NCI-H2196 treated with DMSO at 0.1 percent for 48 hours (cell line): ENCODE results near the gene MYH10.

Source experiments
- DNase-seq: peaks from one replicate; lab custom pipeline; 2025; ENCODE audit not compliant: unreplicated experiment; lab: John Stamatoyannopoulos, UW

The MYH10 gene

GRCh38 chr17:8610558-8610957, 20.0 kb downstream of the MYH10 start:
- DNase-seq = no peak

- no peak for DNase-seq
These were observed 20.6 kb downstream of the MYH10 start for GRCh38 chr17:8609910-8610309.

GRCh38 chr17:8608001-8608400, 22.5 kb downstream of the MYH10 start:
- no peak for DNase-seq

- no peak for DNase-seq
These were observed 24.1 kb downstream of the MYH10 start for GRCh38 chr17:8606401-8606800.

GRCh38 chr17:8602679-8603078, 27.8 kb downstream of the MYH10 start:
- DNase-seq = no peak

DNA sequence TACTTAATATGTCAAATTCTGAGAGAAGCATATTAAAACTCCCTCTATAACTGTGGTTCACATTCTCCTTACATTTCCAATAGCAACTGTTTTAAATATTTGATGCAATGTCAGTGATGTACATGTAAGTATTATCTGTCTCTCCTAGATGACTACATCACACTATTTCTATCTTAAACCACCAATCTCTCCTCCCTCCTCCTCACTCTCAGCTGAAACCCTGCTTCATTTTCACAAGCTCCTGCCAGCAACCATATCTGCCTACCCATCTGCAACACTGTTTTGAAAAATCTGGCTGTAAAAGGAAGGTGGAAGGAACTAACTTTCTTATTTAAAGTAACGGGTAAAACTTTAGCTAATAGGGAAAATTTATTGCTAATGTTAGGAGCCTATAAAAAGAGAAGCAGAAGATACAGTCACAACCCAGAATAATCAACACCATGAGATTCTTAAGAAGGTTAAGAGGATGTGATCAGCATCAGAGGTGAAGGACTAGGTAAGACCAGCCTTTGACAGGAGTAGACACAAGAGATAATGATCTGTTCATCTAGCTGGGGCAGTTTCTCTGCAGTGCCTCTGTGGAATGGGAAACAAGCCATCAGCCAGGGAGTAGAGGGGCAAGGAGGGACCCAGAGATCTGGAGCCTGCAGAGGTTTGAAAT, 31.0 kb downstream of the MYH10 start:
- no peak for DNase-seq

DNA sequence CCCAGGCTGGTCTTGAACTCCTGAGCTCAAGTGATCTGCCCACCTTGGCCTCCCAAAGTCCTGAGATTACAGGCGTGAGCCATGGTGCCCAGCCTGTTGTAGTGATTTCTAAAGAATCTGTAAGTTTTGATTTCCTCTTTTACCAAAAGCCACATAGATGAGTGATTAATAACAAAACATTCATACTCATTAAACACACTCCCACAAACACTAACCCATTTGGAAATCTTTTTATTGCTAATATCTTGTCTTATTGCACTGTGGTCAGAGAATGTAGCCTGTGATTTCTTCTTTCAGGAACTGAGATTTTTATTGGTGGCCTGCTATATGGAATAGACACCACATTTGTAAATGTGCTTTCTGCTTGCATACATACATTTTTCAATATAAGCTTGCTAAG, 31.6 kb downstream of the MYH10 start:
- no peak for DNase-seq

- DNase-seq = no peak
These were observed 36.7 kb downstream of the MYH10 start for GRCh38 chr17:8593830-8594229.

DNA sequence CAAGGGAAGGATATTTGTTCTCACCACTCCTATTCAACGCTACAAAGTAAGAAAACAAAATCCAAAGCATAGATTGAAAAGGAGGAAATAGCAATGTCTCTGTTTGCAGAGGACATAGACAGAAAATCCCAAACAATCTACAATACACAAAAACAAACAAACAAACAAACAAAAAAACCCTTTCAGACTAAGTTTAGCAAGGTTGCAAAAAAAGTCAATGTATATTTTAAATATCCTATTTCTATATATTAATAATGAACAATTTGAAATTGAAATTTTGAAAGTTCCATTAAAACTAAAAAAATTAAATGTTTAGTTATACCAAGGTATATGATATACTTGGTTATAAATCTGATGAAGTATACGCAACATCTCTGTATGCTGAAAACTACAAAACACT, 37.2 kb downstream of the MYH10 start:
- no peak for DNase-seq

DNA sequence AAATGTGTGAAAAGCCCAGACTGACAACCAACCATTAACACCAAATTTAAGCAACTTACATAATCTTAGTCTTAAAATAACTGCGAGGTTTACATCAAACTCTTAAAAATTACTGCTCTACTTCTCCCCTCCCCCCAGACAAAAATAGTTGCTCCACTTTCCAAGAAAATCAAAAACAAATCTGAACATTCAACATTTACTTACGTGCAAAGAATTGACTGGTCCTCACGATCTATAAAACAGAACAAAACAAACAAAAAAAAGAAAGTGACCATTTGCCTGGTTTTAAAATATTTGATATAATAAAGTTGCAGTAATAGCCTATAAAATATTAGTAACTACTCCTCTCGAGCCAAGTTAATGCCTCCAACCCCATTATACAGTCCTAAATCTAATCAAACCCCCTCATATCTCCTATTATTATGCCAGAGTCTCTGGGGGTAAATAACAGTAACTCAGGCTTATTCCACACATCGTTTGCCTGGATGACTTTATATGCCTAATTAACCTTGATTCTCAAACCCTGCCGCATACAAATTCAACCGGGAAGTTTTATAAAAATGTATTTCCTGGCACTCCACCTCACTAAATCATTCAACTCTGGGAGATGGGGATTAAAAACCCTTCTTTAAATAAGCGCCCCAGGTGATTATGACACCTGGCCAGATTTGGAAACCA, 41.5 kb downstream of the MYH10 start:
- DNase-seq = no peak

- DNase-seq = no peak
These were observed 43.8 kb downstream of the MYH10 start for GRCh38 chr17:8586766-8587165.

- DNase-seq = no peak
These were observed 44.6 kb downstream of the MYH10 start for GRCh38 chr17:8585911-8586310.

DNA sequence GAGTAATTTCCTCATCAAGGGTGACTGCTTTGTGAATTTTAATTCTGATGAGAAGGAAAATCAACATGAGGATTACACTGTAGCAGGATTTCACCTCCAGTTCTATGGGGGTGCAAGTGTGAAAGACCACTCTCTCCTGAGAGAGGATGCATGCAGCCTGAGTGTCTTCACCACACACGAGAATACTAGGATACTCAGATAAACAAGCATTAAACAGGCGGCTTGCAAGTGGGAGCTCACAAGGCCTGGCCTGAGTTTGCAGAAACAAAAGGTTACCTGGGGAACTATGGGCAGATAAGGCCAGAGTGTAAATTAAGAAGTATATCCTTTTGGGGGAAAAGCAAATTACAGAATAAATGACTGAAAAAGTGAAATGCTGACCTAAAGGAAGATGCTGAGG, 46.6 kb downstream of the MYH10 start:
- no peak for DNase-seq

- no peak for DNase-seq
These were observed 49.4 kb downstream of the MYH10 start for GRCh38 chr17:8580952-8581658.

DNA sequence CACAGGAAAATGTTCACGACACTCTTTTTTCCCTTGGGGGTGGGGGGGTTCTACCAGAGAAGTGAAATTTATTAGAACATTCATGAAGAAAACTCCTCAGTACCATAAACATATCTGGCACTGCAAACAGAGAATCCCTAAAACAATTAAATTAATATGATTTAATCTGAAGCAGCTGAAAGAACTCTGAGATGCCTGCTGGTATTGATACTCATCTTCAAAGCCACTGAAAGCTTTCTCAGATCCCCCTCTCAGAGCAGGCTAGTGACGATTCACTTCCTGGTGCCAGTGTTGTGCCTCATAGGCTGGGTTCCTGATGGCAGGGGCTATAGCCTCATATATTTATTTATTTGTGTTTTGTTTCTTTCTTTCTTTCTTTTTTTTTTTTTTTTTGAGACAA, 52.7 kb downstream of the MYH10 start:
- DNase-seq = no peak

DNA sequence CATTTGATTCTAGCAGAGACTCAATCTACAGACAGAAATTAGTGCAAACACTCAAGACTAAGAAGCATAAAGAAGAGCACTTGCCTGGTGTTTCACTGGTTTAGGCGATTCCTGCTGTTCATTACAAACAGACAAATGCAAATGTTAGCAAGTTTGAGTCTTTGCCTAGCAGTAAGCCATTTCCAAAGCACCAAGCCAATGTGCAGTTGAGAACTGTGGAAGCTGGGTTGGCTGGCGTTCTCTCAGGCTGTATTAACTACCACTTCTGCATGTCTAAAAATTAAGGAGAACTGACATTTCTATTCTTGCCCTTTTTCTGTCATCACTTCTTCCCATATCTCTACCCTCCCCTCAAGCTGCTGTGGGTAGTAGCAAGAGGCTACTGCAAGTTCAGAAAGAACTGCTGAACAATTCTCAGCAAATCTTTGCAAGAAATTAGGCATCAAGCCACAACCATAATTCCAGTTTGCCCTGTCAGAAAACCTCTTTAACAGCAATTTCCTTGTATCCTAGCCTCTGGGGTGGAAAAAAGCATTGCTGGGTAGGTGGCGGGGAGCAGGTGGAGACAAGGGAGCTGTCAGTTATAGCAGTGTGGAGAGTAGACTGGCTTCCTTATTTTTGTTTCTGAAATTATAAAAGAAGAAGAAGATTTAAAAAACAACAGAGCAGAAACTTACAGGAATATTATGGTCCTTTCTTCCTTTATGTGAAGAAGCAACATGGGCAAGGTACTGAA, 53.8 kb downstream of the MYH10 start:
- DNase-seq = no peak

GRCh38 chr17:8574687-8575086, 55.8 kb downstream of the MYH10 start:
- DNase-seq = no peak

GRCh38 chr17:8572764-8573163, 57.8 kb downstream of the MYH10 start:
- no peak for DNase-seq

DNA sequence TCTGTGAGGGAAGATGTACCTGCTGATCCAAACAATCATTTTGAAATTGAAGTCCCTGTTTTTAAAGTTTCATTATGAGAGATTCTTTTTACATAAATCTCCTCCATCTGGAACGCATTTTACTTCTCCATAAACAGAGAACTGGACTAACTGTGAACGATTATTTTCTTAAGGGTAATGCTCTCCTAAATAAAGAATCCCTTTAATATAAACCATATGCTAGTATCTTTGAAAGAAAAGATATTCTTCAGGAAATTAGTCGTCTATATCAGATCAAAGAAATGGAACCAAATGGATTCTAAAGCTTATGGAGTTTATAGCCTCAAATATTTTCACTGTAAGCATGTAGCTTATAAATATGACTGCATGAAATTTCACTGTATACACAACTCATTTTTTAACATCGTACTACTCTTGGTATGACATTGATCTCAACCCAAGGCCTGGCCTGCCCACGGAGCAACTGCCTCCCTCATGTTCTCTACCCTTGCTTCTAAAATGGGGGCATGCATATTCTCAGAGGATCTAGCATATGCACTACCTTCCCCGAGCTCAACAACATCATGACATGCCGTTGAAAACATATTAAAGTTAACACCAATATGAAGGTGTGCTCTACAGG, 66.4 kb downstream of the MYH10 start:
- DNase-seq = no peak

GRCh38 chr17:8563024-8563776, 67.3 kb downstream of the MYH10 start:
- no peak for DNase-seq

- no peak for DNase-seq
These were observed 72.4 kb downstream of the MYH10 start for GRCh38 chr17:8558144-8558543.
